GM19043 (cell line): Measurements from ENCODE around the gene B3GLCT.
"Not testable (repeated sequence)": the region's sequence is repeated elsewhere in the genome, so short reads cannot be mapped to it uniquely, and the experiment has no call there.

ENCODE experiments used
- ATAC-seq: cut with Tn5 transposase; IDR thresholded peaks from one replicate; pipeline ENCODE4 v1.9.1; 2021; ENCODE audit warnings: low read depth; ENCODE audit not compliant: unreplicated experiment

B3GLCT gene

DNA sequence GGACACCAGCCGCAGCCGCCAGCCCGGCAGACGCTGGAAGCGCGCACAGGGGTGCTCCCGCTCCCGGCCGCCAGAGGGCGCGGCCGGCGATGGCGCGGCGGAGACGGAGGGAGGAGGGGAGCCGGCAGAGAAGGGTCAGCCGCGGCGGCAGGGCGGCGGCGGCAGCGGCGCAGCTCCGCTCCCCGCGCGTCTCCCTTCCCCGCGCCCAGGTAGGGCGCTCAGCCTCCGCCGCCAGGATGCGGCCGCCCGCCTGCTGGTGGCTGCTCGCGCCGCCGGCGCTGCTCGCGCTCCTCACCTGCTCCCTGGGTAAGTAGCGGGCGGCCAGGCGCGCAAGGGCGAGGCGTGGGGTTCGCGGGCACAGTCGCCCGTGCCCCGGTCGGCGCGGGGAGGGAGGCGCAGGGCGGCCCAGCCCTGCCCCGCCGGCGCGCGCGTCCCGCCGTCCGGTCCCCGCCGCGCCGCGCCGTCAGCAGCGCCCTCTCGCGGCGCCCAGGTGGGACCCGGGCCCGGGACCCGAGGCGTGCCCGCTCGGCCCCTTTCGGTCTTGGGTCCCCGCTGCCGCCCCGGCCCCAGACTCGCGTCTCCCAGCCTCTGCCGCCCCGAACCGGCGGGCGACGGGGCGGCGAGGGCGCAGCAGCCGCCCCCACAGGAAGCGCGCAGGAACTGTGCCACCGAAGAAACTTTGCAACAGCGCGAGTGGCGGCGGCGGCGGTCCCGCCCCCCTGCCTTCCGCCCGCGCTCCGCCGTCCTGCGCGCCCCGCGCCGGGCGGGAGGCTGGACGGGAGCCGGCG is at the start of gene B3GLCT:
TSS of gene B3GLCT (plus strand) at position 127 of the 788 bp plus-strand sequence. CDS start at position 237, 110 bp downstream.
- peak; percentile 74 for ATAC-seq

DNA sequence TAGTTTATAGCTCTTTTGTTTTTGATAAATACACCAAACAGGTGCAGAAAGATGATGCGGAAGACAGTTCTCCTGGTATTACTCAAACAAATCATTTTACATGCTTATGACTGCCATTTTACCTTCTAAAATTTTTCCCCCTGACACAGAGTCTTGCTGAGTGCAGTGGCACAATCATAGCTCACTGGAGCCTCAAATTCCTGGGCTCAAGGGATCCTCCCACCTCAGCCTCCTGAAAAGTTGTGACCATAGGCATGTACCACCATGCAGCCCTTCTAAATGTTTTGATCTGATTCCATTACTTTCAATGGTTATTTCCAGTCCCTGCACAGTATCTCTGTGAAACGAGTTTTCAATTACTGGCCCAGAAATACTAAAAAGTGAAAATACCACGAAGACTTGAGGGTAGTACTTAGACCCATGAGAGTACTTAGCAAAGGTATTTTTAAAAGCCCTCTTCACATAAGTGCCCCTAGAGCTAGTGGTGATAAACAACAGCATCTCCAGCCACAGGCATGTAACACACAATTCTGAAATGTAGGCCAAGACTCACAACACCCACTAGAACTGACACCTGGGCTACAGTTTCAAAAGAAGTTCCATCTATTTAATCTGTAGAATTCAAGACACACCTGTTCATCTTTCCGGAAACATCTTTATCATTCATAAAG is 49.3 kb upstream of the B3GLCT start:
- ATAC-seq: no peak

DNA sequence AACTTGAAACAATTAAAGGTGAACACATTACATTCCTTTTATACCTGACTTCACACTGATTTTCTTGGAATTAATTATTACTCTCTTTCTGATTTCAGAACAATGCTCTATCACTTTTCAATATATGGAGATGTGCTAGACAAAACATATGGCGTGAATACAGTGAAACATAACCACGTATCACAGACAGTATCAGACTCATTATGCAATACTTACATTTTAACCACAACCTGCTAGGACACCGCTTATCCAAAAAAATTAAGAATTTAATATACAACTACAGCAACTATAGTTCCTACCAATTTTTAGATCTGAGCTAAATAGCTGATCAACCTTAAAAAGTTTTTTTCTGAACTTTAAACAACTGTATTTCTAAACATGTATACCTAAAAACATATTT is 47.9 kb upstream of the B3GLCT start:
- ATAC-seq: no peak

DNA sequence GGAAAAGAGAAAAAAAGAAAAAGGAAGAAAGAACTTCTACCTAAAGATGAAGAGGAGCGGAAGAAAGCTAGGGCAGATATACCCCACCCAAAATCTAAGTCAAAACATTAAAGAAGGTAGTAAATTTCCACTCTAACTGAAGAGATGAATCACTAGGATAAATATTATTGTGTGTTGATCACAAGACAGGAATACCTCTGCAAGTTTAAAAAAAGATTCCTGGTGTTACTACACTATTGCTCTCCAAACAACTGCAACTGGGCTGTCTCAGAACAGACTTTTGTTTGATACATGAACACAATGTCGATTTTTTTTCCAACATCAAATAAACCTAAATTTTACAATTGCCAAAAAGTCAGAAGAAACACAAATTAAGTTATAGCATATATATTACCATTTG is 44.8 kb upstream of the B3GLCT start:
- no peak for ATAC-seq

DNA sequence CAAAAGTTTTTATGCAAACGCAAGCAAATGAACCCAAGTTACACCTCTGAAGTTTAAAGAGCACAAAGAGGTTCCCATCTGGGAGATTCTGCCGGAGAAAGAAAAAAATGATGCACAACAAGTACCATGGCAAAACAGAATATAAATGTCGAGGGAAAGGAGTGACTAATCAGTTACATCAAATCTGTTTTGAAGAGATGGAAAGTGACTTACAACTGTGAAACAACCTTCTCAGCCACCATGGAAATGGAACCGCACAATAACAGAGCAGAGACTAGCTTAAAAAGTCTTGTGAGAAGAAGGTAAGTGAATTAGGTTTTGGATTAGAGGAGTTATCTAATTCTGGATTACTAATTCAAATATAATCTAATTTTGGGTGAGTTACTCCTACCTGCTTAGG is 40.5 kb upstream of the B3GLCT start:
- ATAC-seq: no peak

DNA sequence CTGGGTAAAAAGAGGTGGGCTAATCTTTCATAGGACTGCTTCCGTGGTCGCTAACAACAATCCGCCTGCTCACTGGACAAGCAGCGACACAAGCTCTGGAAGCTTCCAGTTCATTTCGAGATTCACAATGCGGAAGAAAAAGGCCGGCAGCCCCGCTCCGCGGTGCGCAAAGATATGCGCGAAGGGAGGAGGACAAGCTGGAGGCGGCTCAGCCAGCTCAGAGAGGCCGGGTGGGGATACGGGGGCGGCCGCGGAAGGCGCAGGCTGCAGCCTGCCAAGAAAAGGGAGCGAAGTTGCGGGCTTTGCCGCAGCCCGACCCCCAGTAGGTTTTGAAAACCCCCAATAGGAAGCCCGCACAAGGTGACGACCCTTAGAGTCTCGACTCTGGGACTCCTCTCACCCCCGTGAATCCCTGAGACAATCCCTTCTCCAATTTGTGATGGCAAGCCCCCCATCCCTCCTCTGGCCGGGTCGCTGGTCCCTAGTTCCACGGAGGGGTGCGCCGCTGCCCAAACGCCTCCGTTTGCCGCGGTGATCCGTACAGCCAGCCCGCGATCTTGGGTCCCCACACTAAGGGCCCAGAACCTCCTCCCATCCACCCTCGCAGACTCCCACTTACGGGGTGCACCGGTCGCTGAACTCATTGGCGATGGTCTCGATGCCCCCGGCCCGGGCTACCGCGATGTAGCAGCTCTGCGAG is 38.8 kb upstream of the B3GLCT start:
- ATAC-seq: peak; percentile 31

DNA sequence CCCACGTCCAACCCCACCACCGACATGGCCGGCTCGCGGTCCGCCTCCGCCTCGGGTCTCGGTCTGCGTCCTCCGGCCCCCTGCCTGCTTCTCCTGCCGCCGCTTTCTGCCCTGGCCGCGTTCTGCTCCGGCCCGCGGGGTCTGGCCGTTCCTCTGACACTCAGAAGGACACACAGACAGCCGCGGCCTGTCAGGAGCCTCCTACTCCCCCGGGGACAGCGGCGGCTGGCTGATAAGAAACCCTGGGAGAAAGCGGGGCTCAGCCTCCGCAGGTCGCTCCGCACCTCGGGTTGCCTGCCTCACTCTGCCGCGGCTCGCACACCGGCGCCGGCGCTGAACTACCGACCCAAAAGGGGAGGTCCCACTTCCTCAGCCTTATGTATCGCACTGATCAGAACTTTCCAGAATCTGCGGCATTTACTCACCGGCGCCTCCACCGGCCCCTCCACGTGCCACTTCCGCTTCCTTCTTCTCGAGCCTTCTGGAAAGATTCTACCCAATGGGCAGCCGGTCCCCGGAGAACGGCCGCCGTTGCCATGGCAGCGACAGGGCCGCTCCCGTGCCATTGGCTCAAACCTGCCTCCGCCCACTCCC is 38.1 kb upstream of the B3GLCT start, which contains the start of gene HSPH1:
TSS of gene HSPH1 (minus strand) at position 348 of the 594 bp plus-strand sequence. CDS start at position 26, 322 bp downstream.
- peak; percentile 70 for ATAC-seq

DNA sequence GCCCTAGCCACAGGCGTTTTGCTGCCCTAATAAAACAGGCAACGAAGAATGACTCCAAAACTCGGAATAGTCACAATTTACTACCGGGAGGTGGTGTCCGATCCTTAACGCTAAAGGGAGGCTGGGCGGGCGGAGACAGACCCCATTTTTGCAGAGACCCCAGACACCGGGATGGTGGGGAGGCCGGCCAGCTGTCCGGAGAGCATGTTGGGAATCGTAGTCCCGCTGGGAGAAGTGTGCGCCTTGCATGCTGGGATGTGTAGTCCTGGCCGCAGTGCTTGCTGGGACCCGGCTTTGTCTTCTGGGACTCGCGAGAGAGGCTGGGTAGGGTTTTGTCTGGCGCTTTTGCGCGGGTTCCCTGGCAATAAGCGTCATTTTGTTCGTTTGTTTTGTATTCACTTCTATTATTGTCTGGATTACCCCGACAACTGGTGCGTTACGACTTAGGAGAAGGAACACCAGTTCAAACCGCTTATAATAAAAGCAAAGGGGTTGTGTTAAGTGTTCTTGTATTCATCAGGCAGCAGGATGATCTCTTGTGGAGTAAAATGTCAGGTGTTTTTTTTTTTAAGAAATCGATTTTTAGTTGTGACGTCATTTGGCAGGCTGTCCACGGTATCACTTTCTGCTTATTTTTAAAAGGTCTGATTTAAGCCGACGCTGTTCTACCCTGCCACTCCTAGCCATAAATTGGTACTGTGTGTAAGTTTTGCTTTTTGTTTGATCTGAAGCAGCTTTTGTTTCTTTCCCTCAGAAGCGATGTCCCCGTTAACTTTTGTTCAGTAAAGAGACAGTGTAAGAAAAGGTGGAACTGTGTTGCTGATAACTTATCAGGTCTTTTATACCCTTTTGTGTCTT is 37.4 kb upstream of the B3GLCT start:
- ATAC-seq: peak; percentile 77

DNA sequence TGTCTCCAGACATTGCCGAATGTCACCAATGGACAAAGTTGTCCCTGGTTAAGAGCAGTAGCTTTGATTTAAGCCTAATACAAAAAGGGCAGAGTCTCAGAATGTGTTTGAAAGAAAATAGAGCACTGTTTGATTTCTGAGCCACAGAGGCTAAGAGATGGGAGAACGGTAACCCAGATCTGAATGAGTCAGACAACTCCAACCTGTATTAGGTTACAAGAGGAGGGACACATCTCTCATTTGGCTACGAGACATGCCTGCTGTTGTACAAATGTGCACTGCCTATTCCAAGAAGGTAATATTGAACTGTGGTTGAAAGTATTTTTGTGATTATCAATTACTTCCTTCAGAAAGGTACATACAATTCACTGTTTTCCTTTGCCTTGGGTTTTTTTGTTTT is 33.2 kb upstream of the B3GLCT start:
- no peak for ATAC-seq

DNA sequence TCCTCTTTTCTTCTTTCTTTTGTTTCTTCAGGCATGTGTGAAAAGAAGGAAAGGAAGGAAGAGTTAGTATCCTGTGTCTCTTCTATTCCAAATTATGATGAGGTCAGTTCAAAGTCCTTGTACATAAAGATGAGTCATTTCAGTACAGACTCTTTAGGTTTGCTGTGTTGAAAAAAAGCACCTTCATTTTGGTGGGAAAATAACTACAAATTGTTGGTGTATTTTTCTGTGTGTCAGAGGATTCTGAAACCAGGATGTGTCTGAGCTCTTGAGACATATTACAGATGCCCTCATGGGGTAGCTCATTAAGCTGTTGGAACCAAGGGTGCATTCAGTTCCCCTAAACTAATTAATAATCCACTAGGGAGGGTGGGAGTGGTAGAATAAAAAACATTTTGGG is 32.3 kb upstream of the B3GLCT start:
- peak; percentile 73 for ATAC-seq

DNA sequence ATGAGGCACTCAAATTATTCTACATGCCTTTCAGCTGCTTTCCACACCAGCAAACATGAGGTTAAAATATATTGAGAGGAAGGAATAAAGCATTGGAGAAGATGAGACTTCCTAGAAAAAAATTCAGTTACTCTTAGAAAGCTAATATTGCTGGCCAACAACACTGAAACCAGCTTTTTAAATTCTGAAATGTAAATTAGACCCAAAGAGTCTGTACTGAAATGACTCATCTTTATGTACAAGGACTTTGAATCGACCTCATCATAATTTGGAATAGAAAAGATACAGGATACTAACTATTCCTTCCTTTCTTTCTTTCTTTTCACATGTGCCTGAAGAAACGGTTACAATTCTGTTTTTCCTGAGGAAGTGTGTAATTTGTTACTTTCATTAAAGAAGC is 31.6 kb upstream of the B3GLCT start:
- ATAC-seq: no peak

DNA sequence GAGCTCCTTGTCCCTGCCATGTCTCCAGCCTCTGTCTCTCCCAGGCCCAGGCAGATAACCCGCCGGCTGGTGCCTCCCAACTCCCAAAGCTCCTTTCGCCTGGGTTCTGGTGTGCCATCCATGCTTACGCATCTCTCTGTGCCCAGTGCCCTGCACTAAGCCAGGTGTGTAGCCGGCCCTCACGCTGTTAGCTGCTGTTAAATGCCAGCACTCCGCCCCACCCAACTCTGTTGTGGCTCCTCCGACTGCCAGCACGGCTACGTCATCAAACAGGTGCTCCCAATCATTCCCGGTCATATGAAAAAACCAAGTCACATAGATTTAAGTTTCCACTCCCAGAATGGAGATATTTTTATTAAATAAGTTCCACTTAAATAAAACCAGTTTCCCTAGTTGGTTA is 31.0 kb upstream of the B3GLCT start:
- no peak for ATAC-seq

DNA sequence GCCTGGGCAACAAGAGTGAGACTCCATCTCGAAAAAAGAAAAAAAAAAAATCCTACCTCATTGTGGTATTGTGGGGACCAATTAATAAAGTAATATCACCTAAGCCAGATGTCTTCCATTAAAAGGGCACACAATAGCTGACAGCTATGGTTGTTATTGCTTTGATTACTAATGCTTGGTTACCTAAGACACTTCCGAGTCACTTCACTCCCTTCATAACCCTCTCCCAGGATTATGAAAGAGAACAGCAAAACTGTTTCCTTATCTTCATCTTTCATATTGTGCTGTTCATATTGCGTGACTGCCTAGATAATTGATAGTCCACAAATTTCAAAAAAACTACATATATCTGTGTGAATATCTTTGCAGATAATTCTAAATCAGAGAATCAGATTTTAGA is 27.8 kb upstream of the B3GLCT start:
- no peak for ATAC-seq

DNA sequence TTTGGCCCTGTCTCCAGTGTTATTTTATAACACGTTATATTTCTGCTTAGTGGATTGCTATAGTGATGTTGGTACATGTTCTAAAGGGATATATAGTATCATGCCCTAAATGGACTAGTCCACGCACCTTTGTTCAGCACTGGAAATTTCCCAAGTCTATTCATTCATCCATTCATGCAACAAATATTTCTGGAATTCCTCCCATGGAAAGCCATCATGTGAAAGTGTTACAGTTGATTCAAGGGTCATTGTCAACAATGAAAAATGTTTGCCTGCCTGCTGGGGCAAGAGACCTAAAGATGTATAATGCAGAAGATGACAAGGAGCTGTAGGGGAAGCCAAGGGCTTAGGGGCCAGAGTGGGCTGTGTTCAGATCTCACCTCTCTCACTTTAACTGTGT is 27.2 kb upstream of the B3GLCT start:
- no peak for ATAC-seq

DNA sequence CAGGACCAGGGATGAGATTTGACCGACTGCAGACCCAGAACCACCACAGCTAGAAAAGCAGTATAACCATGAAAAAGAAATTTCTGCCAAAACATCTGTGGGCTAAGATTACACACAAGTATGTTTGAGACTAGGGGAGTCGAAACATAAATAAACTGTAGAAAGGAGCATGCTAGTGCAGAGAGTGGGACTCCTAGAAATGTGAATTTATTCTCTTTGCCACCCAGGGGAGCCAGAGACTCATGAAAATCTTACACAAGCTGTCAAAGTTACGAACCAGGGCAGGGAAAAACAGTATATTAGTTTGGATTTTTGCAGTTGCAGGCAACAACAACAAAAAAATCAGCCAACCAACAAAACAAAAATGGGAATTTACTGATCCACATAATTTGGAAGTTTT is 25.8 kb upstream of the B3GLCT start:
- ATAC-seq: no peak

DNA sequence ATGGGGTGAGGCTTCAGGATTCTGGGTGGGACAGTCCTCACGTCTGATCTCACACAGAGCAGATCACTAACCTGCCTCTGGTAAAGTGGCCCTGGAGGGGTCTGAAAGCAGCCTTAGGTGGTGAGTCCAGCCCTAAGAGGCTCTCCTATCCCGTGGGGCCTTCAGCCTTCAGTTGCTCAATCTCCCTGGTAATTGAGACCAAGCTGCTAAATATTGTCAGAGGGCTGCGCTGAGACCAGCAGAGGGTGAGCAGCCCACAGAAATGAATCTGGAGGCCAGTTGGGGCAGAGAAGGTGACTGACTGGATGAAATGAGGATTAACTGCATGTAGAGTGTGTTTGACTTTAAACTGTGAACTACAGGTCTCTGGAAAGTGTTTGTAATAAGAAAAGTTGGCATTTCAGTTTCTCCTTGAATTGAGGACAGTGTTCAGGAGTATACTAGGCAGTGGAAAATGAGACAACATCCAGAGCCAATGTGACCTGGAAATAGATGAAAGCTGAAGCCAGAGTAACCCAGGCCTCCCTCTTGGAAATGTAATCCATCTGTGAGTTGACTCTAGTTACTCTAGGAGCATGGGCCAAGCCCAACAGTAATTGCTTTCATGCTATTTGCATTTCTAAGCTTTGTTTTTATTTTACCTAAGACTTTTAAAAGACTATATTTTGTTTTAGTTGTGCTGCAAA is 23.8 kb upstream of the B3GLCT start:
- no peak for ATAC-seq

DNA sequence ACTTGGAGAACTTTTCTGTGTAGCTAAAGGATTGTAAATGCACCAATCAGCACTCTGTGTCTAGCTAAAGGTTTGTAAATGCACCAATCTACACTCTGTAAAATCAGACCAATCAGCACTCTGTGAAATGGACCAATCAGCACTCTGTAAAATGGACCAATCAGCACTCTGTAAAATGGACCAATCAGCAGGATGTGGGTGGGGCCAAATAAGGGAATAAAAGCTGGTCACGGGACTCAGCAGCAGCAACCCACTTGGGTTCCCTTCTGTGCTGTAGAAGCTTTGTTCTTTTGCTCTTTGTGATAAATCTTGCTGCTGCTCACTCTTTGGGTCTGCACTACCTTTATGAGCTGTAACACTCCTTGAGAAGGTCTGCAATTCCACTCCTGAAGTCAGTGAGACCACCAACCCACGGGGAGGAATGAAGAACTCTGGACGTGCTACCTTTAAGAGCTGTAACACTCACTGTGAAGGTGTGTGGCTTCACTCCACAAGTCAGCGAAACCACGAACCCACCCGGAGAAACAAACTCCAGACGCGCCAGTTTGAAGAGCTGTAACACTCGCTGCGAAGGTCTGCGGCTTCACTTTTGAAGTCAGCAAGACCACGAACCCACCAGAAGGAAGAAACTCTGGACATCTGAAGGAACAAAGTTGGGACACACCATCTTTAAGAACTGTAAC is 21.8 kb upstream of the B3GLCT start:
- ATAC-seq: not testable (repeated sequence)

DNA sequence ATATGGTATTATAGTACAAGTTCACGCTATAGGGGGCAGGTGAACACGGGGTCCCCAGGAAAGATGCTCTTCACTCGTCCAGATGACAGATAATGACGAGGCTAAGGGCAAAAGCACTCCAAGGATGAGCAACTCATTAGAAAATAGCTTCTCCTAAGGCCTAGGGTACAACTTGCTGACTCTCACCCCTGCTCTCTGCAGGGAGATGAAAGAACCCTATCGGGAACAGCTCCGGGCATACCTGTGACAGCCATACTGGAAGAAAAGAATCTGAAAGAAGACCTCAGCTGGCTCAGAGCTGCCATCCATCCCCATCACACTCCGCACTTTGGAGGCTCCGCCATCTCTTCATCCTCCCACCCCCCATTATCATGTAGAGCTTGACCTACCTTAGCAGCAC is 20.5 kb upstream of the B3GLCT start:
- ATAC-seq: no peak

DNA sequence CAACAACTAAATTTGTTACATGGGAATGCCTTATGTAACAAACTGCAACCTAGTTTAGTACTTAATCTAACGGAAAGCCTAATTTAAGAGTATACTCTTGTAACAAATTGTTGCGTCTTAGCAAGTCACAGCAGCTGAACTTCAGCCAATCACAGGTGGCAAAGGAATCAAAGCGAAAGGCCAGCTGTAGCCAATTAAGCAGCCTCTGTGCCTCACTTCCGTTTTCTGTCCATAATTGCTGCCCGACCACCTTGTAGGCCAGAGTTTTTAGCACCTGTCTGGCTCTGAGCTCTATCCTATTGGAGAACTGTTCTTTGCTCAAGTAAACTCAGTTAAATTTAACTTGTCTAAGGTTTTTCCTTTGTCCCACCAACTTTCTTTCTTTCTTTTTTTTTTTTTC is 20.0 kb upstream of the B3GLCT start:
- ATAC-seq: no peak
